Measurements from ENCODE around the gene ABCD3.

Gene ABCD3

GRCh38 chr1:94514095-94514727, 96.0 kb downstream of the ABCD3 start:
- DNase-seq, result no peak
- Mint-ChIP-seq H3K4me3 (no peak overlapping the region), H3K27me3 (no peaks in the 10 kb centered on the region), H3K36me3 (ENCODE audit: low read depth) (peaks cover 62% of the 10 kb centered on the region), H3K27ac (no peak overlapping the region), H3K4me1 (ENCODE audit: low read depth) (no peaks in the 10 kb centered on the region), H3K9me3 (no peaks in the 10 kb centered on the region)

DNA sequence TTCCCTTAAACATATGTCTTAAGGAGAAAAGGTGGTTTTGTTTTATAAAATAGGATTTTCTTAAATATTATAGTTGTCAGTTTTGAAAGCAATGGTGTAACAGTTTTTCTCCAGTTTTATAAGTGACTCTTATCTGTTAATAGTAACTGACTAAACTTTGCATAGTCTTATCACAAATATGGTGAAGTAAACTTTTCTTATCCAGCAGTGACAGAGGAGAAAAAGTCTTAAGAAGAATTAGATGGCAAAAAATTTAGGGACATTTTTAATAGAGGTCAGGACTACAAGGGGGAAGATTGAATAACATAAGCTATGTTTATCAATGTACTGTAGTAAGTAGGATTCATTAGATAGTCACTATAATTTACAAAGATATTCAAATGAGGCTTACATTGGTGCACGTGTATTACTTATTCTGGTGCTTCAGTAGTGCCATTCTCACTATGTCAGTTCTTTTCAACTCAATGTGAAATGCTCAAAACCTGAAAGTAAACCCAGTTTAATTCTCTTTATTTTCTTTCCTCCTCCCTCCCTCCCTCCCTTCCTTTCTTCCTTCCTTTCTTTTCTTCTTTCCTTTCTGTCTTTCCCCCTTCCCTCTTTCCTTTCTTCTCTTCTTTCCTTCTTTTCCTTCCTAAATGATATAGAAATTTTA, 97.2 kb downstream of the ABCD3 start:
- Mint-ChIP-seq H3K4me3 (no peak overlapping the region), H3K27ac (no peak overlapping the region), H3K36me3 (ENCODE audit: low read depth) (peaks cover 66% of the 10 kb centered on the region), H3K9me3 (no peaks in the 10 kb centered on the region), H3K27me3 (no peaks in the 10 kb centered on the region), H3K4me1 (ENCODE audit: low read depth) (no peaks in the 10 kb centered on the region)
- no peak for DNase-seq

DNA sequence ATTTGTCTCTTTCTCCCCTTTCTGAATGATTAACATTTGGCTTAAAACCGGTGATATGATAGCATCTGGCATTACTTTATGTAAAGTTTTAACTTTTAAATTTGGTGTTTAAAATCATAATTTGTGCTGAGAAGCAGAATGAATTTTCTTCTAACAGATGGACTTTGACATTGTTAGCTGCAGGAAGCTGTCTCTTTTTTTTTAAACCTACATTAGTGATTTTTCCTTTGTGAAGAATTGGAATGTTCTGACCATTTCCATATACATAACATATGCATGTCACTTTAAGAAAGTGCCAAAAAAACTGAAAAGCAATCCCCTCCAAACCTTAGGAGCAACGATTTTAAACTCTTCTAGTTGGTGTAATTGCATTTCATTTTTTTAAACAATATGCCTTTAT, 101.2 kb downstream of the ABCD3 start:
- Mint-ChIP-seq H3K4me1 (ENCODE audit: low read depth) (no peaks in the 10 kb centered on the region), H3K4me3 (no peak overlapping the region), H3K27ac (no peak overlapping the region), H3K27me3 (no peaks in the 10 kb centered on the region), H3K36me3 (ENCODE audit: low read depth) (peaks cover 49% of the 10 kb centered on the region), H3K9me3 (no peaks in the 10 kb centered on the region)
- no peak for DNase-seq

- H3K27ac Mint-ChIP-seq, result no peak overlapping the region
- no peaks in the 10 kb centered on the region for H3K4me1 Mint-ChIP-seq (ENCODE audit: low read depth)
- H3K4me3 Mint-ChIP-seq, result no peak overlapping the region
- H3K36me3 Mint-ChIP-seq (ENCODE audit: low read depth), result peaks cover 26% of the 10 kb centered on the region
- no peak for DNase-seq
- H3K9me3 Mint-ChIP-seq, result no peaks in the 10 kb centered on the region
- H3K27me3 Mint-ChIP-seq, result no peaks in the 10 kb centered on the region
These were observed 104.1 kb downstream of the ABCD3 start for GRCh38 chr1:94522304-94522703.

DNA sequence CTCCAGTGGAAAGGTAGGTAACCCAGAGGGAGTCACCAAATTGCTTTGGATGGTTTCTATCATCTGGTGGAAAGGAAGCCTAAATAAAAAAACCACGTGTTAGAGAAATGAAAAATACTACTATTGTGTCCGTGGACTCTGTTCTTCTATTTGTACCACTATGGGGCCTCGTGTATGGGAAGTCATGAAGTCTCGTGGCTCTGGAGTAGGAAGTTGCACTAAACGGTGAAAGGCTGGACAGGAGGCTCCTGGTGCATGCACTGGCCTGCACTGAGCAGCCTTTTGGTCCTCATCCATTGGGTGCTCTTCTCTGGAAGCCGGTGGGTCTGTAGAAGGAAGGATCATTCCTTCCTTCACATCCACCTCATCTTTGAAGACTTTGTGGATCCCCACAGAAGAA, 106.3 kb downstream of the ABCD3 start:
- Mint-ChIP-seq H3K4me1 (ENCODE audit: low read depth) (no peaks in the 10 kb centered on the region), H3K36me3 (ENCODE audit: low read depth) (peaks cover 6% of the 10 kb centered on the region), H3K4me3 (no peak overlapping the region), H3K9me3 (no peaks in the 10 kb centered on the region), H3K27me3 (no peaks in the 10 kb centered on the region), H3K27ac (no peak overlapping the region)
- no peak for DNase-seq

DNA sequence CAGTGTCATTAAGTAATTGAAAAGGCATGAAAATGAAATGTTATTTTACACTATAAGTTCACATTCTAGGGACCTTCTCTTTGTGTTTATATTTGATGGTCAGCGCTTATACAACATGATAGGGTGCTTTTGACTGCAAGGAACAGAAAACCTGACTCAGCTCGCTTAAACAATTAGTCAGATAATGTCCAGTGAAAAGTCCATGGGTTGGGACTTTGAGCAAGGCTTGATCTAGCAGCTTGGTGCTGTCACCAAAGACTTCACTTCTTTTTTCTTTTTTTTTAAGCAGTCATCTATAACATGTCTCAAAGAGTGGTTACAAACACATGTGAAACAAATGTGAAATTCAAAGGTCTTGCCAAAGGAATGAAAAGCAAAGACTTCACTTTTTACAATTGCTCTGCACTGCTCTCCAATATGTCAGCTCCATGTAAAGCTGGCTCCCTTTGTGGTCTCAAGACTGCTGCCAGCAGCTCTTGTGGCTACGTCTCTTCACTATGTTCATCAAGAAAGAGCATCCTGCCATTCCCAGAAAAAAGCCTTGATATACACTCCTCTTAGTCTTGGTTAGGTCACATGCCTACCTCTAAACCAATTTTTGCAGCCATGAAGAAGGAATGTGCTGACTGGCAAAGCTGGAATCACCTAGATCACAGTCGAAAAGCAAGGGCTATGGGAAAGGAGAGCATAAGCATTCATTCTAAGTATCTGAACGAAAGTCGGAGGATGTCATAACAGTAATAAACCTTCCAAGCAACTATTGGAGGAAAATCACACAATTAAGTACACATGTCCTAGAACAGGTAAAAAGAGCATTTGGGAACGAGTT, 108.2 kb downstream of the ABCD3 start:
- Mint-ChIP-seq H3K4me1 (ENCODE audit: low read depth) (no peaks in the 10 kb centered on the region), H3K27me3 (peaks cover 3% of the 10 kb centered on the region), H3K4me3 (no peak overlapping the region), H3K9me3 (no peaks in the 10 kb centered on the region), H3K27ac (no peak overlapping the region), H3K36me3 (ENCODE audit: low read depth) (no peaks in the 10 kb centered on the region)
- no peak for DNase-seq

DNA sequence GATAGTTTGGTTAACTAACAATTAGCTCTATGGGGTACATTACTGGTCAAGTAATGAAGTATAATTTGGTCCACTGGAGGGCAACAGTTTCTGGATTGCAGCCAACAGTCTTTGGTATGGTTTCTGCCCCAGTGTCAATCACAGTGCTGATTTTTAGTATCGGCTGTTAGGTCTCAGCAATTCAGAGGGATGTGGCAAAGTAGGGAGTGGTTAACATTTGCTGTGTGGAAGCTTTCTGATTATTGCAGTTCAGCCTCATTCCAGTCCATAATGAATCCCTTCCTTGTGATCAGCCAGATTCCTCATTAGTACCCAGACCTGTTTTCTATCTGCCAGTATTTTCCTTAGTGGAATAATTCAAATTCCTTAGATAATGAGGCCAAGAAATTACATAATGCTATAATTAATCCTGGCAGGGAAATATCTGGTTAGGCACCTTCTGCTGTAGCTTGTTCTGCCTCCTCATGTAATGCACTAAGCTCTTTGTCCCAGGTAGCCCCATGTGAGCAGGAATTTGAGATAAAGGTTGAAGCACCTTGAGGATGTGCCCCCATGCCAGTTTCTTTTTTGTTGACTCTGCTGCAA, 109.3 kb downstream of the ABCD3 start:
- Mint-ChIP-seq H3K27ac (no peak overlapping the region), H3K4me1 (ENCODE audit: low read depth) (no peaks in the 10 kb centered on the region)

GRCh38 chr1:94528299-94528698, 110.1 kb downstream of the ABCD3 start:
- H3K27me3 Mint-ChIP-seq, result peaks cover 3% of the 10 kb centered on the region
- no peaks in the 10 kb centered on the region for H3K9me3 Mint-ChIP-seq
- DNase-seq, result no peak
- H3K4me3 Mint-ChIP-seq, result no peak overlapping the region
- H3K36me3 Mint-ChIP-seq (ENCODE audit: low read depth), result no peaks in the 10 kb centered on the region
- H3K4me1 Mint-ChIP-seq (ENCODE audit: low read depth), result no peaks in the 10 kb centered on the region
- H3K27ac Mint-ChIP-seq, result no peak overlapping the region

More for the DNA sequence above, 109.3 kb downstream of the ABCD3 start:
- Mint-ChIP-seq H3K4me3 (no peak overlapping the region), H3K27me3 (peaks cover 3% of the 10 kb centered on the region), H3K36me3 (ENCODE audit: low read depth) (no peaks in the 10 kb centered on the region), H3K9me3 (no peaks in the 10 kb centered on the region)
- DNase-seq, result no peak

- H3K27ac Mint-ChIP-seq, result no peak overlapping the region
- DNase-seq, result no peak
- H3K27me3 Mint-ChIP-seq, result peaks cover 3% of the 10 kb centered on the region
- H3K9me3 Mint-ChIP-seq, result no peaks in the 10 kb centered on the region
- H3K4me1 Mint-ChIP-seq (ENCODE audit: low read depth), result no peaks in the 10 kb centered on the region
- no peaks in the 10 kb centered on the region for H3K36me3 Mint-ChIP-seq (ENCODE audit: low read depth)
- H3K4me3 Mint-ChIP-seq, result no peak overlapping the region
These were observed 110.6 kb downstream of the ABCD3 start for GRCh38 chr1:94528826-94529225.

DNA sequence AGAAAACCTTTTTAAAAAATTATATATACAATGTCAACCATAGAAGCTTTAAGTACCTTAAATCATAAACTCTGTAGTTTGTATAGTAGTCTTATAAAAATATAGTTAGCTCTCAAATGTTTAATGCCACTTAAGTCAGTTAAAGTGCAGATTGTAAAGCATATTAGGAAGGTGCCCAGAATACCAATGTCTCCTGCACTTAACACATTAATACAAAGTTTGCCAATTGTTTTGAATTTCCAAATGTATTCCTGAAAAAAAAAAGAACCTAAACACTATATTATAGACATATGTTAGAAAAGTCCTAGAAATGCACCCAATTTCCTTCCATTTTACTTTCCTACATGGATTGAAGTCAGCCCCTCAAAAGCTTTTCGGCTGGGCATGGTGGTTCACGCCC, 111.2 kb downstream of the ABCD3 start:
- H3K27me3 Mint-ChIP-seq, result peaks cover 3% of the 10 kb centered on the region
- no peaks in the 10 kb centered on the region for H3K4me1 Mint-ChIP-seq (ENCODE audit: low read depth)
- DNase-seq, result no peak

DNA sequence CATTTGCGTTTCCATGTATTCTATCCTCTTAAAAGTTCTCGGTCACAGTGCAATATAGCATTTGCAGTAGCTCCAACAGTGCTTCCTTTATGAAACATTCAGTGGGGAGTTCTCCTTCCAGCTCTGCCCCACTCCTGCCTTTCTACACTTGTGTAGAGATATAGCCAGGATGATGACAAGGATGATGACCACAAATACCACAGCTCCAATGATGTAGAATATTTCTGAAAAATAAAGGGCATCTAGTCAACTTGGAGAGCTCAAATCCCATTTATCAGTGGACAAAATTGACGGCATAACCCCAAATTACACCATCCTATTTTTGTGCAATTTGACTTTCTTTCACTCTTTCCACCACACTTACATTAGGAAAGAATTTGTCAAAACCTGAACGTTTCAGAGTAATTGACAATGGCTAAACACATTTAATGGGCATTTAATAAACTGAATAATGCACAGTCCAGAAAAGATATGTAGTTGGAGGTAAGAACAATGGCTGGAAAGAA, 112.2 kb downstream of the ABCD3 start:
- DNase-seq, result no peak
- Mint-ChIP-seq H3K4me3 (no peak overlapping the region), H3K27me3 (peaks cover 11% of the 10 kb centered on the region), H3K4me1 (ENCODE audit: low read depth) (no peaks in the 10 kb centered on the region), H3K9me3 (no peaks in the 10 kb centered on the region), H3K36me3 (ENCODE audit: low read depth) (no peaks in the 10 kb centered on the region), H3K27ac (no peak overlapping the region)

More for the DNA sequence above, 111.2 kb downstream of the ABCD3 start:
- H3K36me3 Mint-ChIP-seq (ENCODE audit: low read depth), result no peaks in the 10 kb centered on the region
- H3K9me3 Mint-ChIP-seq, result no peaks in the 10 kb centered on the region
- no peak overlapping the region for H3K4me3 Mint-ChIP-seq
- no peak overlapping the region for H3K27ac Mint-ChIP-seq

- Mint-ChIP-seq H3K27ac (no peak overlapping the region), H3K4me1 (ENCODE audit: low read depth) (no peaks in the 10 kb centered on the region), H3K36me3 (ENCODE audit: low read depth) (no peaks in the 10 kb centered on the region), H3K4me3 (no peak overlapping the region), H3K9me3 (no peaks in the 10 kb centered on the region), H3K27me3 (peaks cover 18% of the 10 kb centered on the region)
- DNase-seq, result no peak
These were observed 113.5 kb downstream of the ABCD3 start for GRCh38 chr1:94531664-94532063.

DNA sequence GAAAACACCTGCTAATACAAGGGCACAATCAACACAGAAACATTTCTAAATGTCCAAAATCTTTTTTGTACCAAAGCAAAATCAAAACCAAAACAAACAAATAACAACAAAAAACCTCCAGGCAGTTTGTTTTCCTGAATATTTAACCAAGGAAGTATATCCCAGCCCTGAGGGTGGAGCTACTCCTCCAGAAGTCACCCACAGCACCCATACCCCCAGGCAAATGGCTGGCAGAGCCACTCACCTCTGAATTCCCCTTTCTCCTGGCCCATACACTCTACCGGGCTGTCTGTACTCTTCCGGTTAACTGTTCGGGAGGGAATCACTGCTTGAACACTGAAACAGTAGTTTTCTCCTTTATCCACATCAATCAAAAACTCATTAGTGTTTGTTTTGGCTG, 113.9 kb downstream of the ABCD3 start:
- Mint-ChIP-seq H3K4me3 (no peak overlapping the region), H3K27me3 (peaks cover 22% of the 10 kb centered on the region), H3K36me3 (ENCODE audit: low read depth) (no peaks in the 10 kb centered on the region), H3K9me3 (no peaks in the 10 kb centered on the region), H3K4me1 (ENCODE audit: low read depth) (no peaks in the 10 kb centered on the region), H3K27ac (no peak overlapping the region)
- no peak for DNase-seq

GRCh38 chr1:94535095-94535494, 116.9 kb downstream of the ABCD3 start:
- no peak for DNase-seq
- H3K36me3 Mint-ChIP-seq (ENCODE audit: low read depth), result no peaks in the 10 kb centered on the region
- no peak overlapping the region for H3K27ac Mint-ChIP-seq
- no peaks in the 10 kb centered on the region for H3K9me3 Mint-ChIP-seq
- no peaks in the 10 kb centered on the region for H3K4me1 Mint-ChIP-seq (ENCODE audit: low read depth)
- peaks cover 50% of the 10 kb centered on the region for H3K27me3 Mint-ChIP-seq
- no peak overlapping the region for H3K4me3 Mint-ChIP-seq

Measured in activated T-cell treated with anti-CD3 and anti-CD28 coated beads, Interleukin-2, amount 50 U/mL, for 24 hours (primary cell).